ENCODE data around the gene RCAN2. TPM values are rescaled to one million over a fixed set of nuclear protein-coding genes. Genes with fewer than 3 reads are reported as not detected.

Gene RCAN2
- total and polyA plus RNA-seq, 4 experiments from 2014 or later = 0.06 to 0.21 TPM; not detected in 2

- DNase-seq = no peak
- Histone ChIP-seq H3K36me3 (ENCODE audit: insufficient read depth, low read length) (no peaks in the 10 kb centered on the region), H3K27me3 (ENCODE audit: insufficient read depth, low read length) (no peaks in the 10 kb centered on the region), H3K27ac (ENCODE audit: low read depth, low read length) (no peak overlapping the region), H3K9me3 (ENCODE audit: control insufficient read depth in 1 of 2, low read length in 2 of 2) (no peaks in the 10 kb centered on the region), H3K4me3 (ENCODE audit: low read length in 2 of 2) (no peak overlapping the region), H3K4me1 (ENCODE audit: insufficient read depth, low read length) (no peaks in the 10 kb centered on the region)
- intact Hi-C loops (cut with micrococcal nuclease) = no loop called here
- H3K36me3 Mint-ChIP-seq = no peaks in the 10 kb centered on the region
- no peaks in the 10 kb centered on the region for H3K4me1 Mint-ChIP-seq
- POLR2A ChIA-PET (ENCODE audit: partially characterized antibody) = no interaction called here
- peaks cover 10% of the 10 kb centered on the region in 2 donors for H3K27me3 Mint-ChIP-seq
- H3K4me3 Mint-ChIP-seq = no peak overlapping the region
- H3K9me3 Mint-ChIP-seq = peaks cover 0 to 4% (median 0%) of the 10 kb centered on the region in 8 donors
- CTCF ChIA-PET (ENCODE audit: partially characterized antibody) = no interaction called here
- no peak overlapping the region for H3K27ac Mint-ChIP-seq
Observed at GRCh38 chr6:46305833-46306232, 185.4 kb downstream of the RCAN2 start.

- intact Hi-C loops (cut with micrococcal nuclease) = no loop called here
- Mint-ChIP-seq H3K27me3 (peaks cover 10% of the 10 kb centered on the region in 2 donors), H3K4me1 (no peaks in the 10 kb centered on the region), H3K4me3 (no peak overlapping the region), H3K9me3 (peaks cover 0 to 4% (median 0%) of the 10 kb centered on the region in 8 donors), H3K27ac (no peak overlapping the region), H3K36me3 (no peaks in the 10 kb centered on the region)
- H3K4me3 ChIP-seq (ENCODE audit: low read length in 2 of 2) = no peak overlapping the region
- no peaks in the 10 kb centered on the region for H3K9me3 ChIP-seq (ENCODE audit: control insufficient read depth in 1 of 2, low read length in 2 of 2)
- ChIA-PET CTCF (ENCODE audit: partially characterized antibody) (no interaction called here), POLR2A (ENCODE audit: partially characterized antibody) (no interaction called here)
- no peak for DNase-seq
- no peaks in the 10 kb centered on the region for H3K4me1 ChIP-seq (ENCODE audit: insufficient read depth, low read length)
- H3K36me3 ChIP-seq (ENCODE audit: insufficient read depth, low read length) = no peaks in the 10 kb centered on the region
- no peak overlapping the region for H3K27ac ChIP-seq (ENCODE audit: low read depth, low read length)
- no peaks in the 10 kb centered on the region for H3K27me3 ChIP-seq (ENCODE audit: insufficient read depth, low read length)
Observed at GRCh38 chr6:46305236-46305635, 186.0 kb downstream of the RCAN2 start.

- no peaks in the 10 kb centered on the region for H3K4me1 ChIP-seq (ENCODE audit: insufficient read depth, low read length)
- no peaks in the 10 kb centered on the region for H3K27me3 ChIP-seq (ENCODE audit: insufficient read depth, low read length)
- POLR2A ChIA-PET (ENCODE audit: partially characterized antibody) = no interaction called here
- Mint-ChIP-seq H3K27me3 (peaks cover 7 to 8% of the 10 kb centered on the region in 2 donors), H3K4me3 (no peak overlapping the region), H3K4me1 (no peaks in the 10 kb centered on the region), H3K9me3 (peaks cover 0 to 4% (median 0%) of the 10 kb centered on the region in 8 donors), H3K36me3 (no peaks in the 10 kb centered on the region), H3K27ac (no peak overlapping the region)
- no peak for DNase-seq
- H3K4me3 ChIP-seq (ENCODE audit: low read length in 2 of 2) = no peak overlapping the region
- intact Hi-C loops (cut with micrococcal nuclease) = no loop called here
- CTCF ChIA-PET (ENCODE audit: partially characterized antibody) = no interaction called here
- H3K9me3 ChIP-seq (ENCODE audit: control insufficient read depth in 1 of 2, low read length in 2 of 2) = no peaks in the 10 kb centered on the region
- H3K27ac ChIP-seq (ENCODE audit: low read depth, low read length) = no peak overlapping the region
- no peaks in the 10 kb centered on the region for H3K36me3 ChIP-seq (ENCODE audit: insufficient read depth, low read length)
Observed at GRCh38 chr6:46302816-46303215, 188.4 kb downstream of the RCAN2 start.

- Histone ChIP-seq H3K4me1 (ENCODE audit: insufficient read depth, low read length) (no peaks in the 10 kb centered on the region), H3K27me3 (ENCODE audit: insufficient read depth, low read length) (no peaks in the 10 kb centered on the region), H3K4me3 (ENCODE audit: low read length in 2 of 2) (no peak overlapping the region), H3K9me3 (ENCODE audit: control insufficient read depth in 1 of 2, low read length in 2 of 2) (no peaks in the 10 kb centered on the region), H3K27ac (ENCODE audit: low read depth, low read length) (no peak overlapping the region), H3K36me3 (ENCODE audit: insufficient read depth, low read length) (no peaks in the 10 kb centered on the region)
- intact Hi-C loops (cut with micrococcal nuclease) = no loop called here
- peaks cover 7% of the 10 kb centered on the region in 2 donors for H3K27me3 Mint-ChIP-seq
- no peaks in the 10 kb centered on the region for H3K36me3 Mint-ChIP-seq
- ChIA-PET POLR2A (ENCODE audit: partially characterized antibody) (no interaction called here), CTCF (ENCODE audit: partially characterized antibody) (interaction anchor here (1.2 kb wide), 1 partner anchor 84 kb away, joined by 3 read pairs; no protein-coding TSS in a partner anchor)
- no peak for DNase-seq
- no peak overlapping the region for H3K4me3 Mint-ChIP-seq
- H3K27ac Mint-ChIP-seq = no peak overlapping the region
- H3K4me1 Mint-ChIP-seq = no peaks in the 10 kb centered on the region
- H3K9me3 Mint-ChIP-seq = peaks cover 0 to 4% (median 0%) of the 10 kb centered on the region in 8 donors
Observed at GRCh38 chr6:46302176-46302575, 189.1 kb downstream of the RCAN2 start.

- H3K27me3 ChIP-seq (ENCODE audit: insufficient read depth, low read length) = no peaks in the 10 kb centered on the region
- no peaks in the 10 kb centered on the region for H3K36me3 ChIP-seq (ENCODE audit: insufficient read depth, low read length)
- no peak for DNase-seq
- POLR2A ChIA-PET (ENCODE audit: partially characterized antibody) = no interaction called here
- H3K27ac ChIP-seq (ENCODE audit: low read depth, low read length) = no peak overlapping the region
- Mint-ChIP-seq H3K27ac (no peak overlapping the region), H3K4me1 (no peaks in the 10 kb centered on the region), H3K4me3 (no peak overlapping the region), H3K36me3 (no peaks in the 10 kb centered on the region), H3K9me3 (peaks cover 0 to 2% (median 0%) of the 10 kb centered on the region in 8 donors), H3K27me3 (peaks cover 7 to 10% of the 10 kb centered on the region in 2 donors)
- no peak overlapping the region for H3K4me3 ChIP-seq (ENCODE audit: low read length in 2 of 2)
- no peaks in the 10 kb centered on the region for H3K4me1 ChIP-seq (ENCODE audit: insufficient read depth, low read length)
- CTCF ChIA-PET (ENCODE audit: partially characterized antibody) = no interaction called here
- no peaks in the 10 kb centered on the region for H3K9me3 ChIP-seq (ENCODE audit: control insufficient read depth in 1 of 2, low read length in 2 of 2)
- intact Hi-C loops (cut with micrococcal nuclease) = no loop called here
Observed at GRCh38 chr6:46299253-46299652, 192.0 kb downstream of the RCAN2 start.

GRCh38 chr6:46296586-46296985, 194.7 kb downstream of the RCAN2 start:
- H3K9me3 ChIP-seq (ENCODE audit: control insufficient read depth in 1 of 2, low read length in 2 of 2) = no peaks in the 10 kb centered on the region
- H3K4me1 ChIP-seq (ENCODE audit: insufficient read depth, low read length) = no peaks in the 10 kb centered on the region
- no peak overlapping the region for H3K27ac Mint-ChIP-seq
- POLR2A ChIA-PET (ENCODE audit: partially characterized antibody) = no interaction called here
- H3K4me3 Mint-ChIP-seq = no peak overlapping the region
- H3K27ac ChIP-seq (ENCODE audit: low read depth, low read length) = no peak overlapping the region
- no peaks in the 10 kb centered on the region for H3K27me3 ChIP-seq (ENCODE audit: insufficient read depth, low read length)
- no peaks in the 10 kb centered on the region for H3K36me3 Mint-ChIP-seq
- H3K9me3 Mint-ChIP-seq = peaks cover 0 to 2% (median 0%) of the 10 kb centered on the region in 8 donors
- CTCF ChIA-PET (ENCODE audit: partially characterized antibody) = no interaction called here
- no peaks in the 10 kb centered on the region for H3K36me3 ChIP-seq (ENCODE audit: insufficient read depth, low read length)
- no peak overlapping the region for H3K4me3 ChIP-seq (ENCODE audit: low read length in 2 of 2)
- H3K4me1 Mint-ChIP-seq = no peaks in the 10 kb centered on the region
- peaks cover 8 to 16% of the 10 kb centered on the region in 2 donors for H3K27me3 Mint-ChIP-seq
- intact Hi-C loops (cut with micrococcal nuclease) = no loop called here
- DNase-seq = no peak

DNA sequence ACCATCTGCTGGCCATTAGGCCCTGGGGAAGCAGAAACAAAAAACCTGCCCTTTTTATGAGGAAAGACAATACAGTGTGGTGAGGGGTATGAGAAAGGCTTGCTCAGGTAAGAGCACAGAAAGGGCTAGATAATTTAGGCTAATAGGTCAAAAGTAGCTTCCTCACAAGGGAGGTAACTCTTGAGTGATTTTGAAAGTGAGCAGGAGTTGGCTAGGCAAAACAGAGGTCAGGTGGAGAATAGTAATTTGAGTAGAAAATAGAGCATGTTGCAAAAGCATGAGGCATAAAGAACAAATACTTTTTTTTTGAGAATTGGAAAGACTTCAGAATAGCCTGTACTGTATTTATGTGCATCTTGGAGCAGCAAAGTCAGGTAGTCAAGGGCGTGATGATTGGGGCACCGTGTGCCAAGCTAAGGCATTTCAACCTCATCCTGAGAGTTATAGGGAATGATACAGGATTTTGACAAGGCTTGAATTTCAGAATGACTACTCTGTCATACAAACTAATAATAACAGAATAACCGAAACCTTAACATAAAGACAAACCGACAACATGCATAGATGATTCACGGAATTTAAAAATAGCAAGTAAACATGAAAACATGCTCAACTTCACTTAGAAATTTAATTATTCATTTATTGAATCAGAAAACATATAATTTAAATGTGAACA, 197.5 kb downstream of the RCAN2 start:
- Mint-ChIP-seq H3K36me3 (no peaks in the 10 kb centered on the region), H3K4me1 (no peaks in the 10 kb centered on the region), H3K27me3 (peaks cover 12 to 18% of the 10 kb centered on the region in 2 donors), H3K27ac (no peak overlapping the region), H3K4me3 (no peak overlapping the region), H3K9me3 (peaks cover 0 to under 1% (median 0%) of the 10 kb centered on the region in 8 donors)
- no peak for DNase-seq
- POLR2A ChIA-PET (ENCODE audit: partially characterized antibody) = no interaction called here
- no peaks in the 10 kb centered on the region for H3K36me3 ChIP-seq (ENCODE audit: insufficient read depth, low read length)
- intact Hi-C loops (cut with micrococcal nuclease) = no loop called here
- no peak overlapping the region for H3K4me3 ChIP-seq (ENCODE audit: low read length in 2 of 2)
- CTCF ChIA-PET (ENCODE audit: partially characterized antibody) = no interaction called here
- no peak overlapping the region for H3K27ac ChIP-seq (ENCODE audit: low read depth, low read length)
- no peaks in the 10 kb centered on the region for H3K9me3 ChIP-seq (ENCODE audit: control insufficient read depth in 1 of 2, low read length in 2 of 2)
- H3K4me1 ChIP-seq (ENCODE audit: insufficient read depth, low read length) = no peaks in the 10 kb centered on the region
- no peaks in the 10 kb centered on the region for H3K27me3 ChIP-seq (ENCODE audit: insufficient read depth, low read length)

Data from CD4-positive, alpha-beta memory T cell (primary cell).